GM21825 (cell line): Measurements from ENCODE around the gene NEUROG3.
"Not testable (repeated sequence)": the region's sequence is repeated elsewhere in the genome, so short reads cannot be mapped to it uniquely, and the experiment has no call there.

Source experiments
- ATAC-seq: cut with Tn5 transposase; IDR thresholded peaks from one replicate; pipeline ENCODE4 v1.9.1; 2021; ENCODE audit warnings: mild to moderate bottlenecking, moderate library complexity; ENCODE audit not compliant: unreplicated experiment

The NEUROG3 gene

DNA sequence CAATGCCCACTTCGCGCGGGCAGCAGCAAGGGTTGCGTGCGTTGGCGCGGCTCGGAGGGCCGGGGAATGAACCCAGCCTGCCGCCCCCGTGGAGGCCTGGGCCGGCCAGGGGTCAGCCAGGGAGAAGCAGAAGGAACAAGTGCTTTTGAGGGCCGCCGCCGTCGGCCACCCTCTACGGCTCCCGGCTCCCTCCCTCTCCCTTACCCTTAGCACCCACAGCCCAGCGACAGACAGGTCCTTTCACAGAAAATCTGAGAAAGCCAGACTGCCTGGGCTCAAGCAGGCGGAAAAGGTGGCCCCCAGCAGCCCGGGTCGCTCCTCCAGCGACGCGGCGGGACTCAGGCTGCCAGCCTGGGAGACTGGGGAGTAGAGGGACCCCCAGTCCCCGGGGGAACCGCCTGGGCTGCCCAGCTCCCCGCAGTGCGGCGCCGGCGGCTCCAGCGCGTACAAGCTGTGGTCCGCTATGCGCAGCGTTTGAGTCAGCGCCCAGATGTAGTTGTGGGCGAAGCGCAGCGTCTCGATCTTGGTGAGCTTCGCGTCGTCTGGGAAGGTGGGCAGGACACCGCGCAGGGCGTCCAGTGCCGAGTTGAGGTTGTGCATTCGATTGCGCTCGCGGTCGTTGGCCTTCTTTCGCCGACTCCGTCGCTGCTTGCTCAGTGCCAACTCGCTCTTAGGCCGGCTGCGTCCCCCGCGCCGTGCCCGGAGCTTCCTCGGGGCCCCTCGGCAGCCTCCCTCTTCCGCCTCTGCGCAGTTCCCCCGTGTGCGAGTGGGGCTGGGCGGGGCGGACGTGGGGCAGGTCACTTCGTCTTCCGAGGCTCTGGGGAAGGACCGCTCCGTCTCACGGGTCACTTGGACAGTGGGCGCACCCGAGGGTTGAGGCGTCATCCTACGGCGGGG lies 815 bp downstream of the NEUROG3 start:
- ATAC-seq, result no peak

DNA sequence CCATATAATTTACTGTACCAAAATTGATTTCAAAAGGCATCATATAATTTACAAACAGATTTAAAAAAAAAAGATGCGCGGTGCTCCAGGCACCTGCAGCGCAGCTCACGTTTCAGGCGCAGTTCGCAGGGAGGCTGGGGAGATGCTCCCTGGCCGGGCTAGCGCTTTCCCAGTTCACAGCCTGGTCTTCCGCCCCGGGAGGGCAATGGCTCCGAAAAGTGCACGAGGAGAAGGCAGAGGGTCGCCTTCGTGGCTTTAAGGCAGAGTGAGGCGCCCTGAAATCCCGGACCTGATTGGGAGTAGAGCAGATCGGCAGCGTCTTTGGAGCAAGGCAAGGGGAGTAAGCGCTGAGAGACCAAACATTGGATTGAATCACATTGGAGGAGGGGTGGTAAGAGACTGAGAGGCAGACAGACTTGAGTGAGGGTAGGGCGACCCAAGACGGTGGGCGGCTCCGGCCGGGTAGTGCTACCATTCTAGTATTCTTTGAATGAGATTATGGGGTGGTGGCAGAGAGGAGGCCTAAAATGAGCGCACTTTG lies 1.5 kb downstream of the NEUROG3 start:
- no peak for ATAC-seq

DNA sequence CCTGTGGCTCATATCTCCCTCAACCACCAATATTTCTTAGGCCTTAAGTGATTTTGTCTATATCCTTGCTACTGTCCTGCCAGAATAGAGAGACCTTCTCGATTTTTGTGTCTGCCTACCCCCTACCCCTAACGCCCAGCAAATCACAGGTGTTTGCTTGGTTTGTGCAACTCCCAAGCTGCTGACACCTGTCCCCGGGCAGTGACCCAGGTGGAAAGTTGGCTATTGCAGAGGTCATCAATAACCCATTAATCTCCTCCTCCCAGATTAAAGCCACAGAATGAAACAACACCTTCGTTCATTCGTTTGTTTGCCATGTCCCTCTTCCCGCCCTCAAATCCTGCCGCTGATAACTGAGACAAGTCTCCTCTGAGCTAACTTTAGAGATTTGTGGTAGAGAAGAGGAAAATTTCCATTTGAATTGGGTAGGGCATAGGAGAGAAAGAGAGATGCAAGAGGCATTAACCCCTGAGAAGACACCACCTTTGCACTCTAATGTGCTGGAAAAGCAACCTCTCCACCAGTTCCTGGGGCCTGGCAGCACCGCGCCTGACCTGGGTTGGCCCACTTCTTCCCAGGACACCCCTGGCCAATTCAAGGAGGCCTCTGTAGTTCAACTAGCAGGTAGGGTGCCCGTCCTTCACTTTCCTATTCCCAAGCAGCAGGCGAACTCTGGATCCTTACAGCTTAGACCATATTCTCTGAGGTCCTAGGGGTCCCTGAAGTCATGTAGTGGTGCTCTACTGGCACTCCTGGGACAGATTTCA lies 3.0 kb downstream of the NEUROG3 start:
- no peak for ATAC-seq

DNA sequence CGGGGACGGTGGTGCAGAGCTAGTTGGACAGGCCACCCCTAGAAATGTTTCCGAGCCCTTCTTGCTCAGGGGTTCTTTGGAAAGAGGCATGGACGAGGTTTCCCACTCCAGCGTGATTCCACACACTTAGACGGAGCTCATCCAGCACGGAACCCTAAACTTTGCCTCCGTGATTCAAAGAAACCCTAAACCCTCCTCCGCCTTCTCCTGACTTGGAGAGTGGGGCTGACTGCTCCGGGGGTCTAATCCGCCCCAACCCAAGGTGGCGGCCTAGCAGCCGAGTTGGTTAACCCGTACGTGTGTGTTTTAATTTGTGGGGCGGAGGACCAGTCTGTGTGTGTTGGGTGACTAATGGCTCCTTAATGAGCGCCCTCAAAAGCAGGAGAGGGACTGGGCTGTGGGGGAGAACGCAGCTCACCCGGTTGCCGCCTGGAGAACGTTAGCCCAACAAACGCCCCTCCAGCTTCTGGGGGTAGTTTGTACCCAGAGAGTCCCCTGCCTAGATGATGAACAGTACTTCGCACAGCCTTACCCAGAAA lies 3.8 kb downstream of the NEUROG3 start:
- ATAC-seq, result no peak

DNA sequence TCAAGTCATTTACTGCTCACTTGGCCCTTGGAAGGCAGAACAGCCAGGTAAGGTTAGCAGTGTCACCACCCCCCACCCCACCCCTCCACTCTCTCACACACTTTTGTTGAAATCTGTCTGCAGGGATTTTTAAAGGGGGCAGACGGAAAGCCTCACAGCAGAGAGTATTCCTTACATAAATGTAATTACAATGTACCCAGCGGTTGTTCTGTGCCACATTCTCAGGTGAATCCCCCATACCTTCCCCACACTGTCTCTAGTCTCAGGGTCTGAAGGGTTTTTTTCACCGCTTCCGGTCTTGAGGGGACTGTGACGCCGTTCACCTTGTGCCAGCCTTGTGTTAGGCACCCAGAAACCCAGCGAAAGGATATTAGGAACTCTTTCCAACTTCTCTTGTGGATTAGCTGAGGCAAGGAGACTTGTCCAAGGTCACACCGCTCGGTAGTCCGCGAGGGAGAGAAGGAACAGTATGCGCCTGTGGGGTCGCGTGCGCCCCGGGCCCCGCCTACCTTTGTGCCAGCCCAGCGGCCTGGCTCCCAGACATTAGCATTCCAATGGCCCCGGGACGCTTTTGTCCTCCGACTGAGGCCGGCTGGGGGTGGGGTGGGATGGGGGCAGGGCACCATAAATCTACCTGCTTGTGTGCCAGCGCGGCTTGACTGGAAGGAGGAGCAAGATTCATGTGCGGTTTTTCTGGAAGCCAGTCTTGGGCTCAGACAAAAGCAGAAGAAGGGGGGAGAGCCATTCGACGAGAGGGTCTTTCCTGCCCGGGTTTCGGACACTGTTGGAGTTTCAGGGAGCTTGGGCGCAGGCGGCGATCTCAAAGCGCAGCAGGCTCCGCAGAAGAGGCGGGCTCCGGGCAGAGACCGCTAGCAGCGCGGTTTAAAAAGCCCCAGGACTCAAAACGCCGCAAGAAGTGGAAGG lies 4.5 kb downstream of the NEUROG3 start:
- no peak for ATAC-seq

DNA sequence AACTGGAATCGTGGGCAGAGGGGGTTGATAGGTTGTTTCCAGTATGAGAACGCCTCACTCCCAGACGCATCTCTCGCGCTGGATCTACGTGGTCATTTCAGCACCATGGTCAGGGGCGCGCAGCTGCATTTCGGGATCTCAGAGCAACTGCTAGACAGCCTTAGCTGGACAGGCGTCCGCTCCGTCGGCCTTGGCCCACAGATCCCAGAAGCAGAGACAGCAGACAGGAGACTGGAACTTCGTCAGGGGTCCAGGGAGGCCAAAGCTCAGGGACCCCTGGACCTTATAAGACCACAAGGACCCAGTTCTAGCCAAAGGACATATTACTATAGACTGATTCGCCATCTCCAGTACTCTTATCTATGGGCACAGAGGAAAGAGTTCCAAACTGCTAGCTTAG lies 5.3 kb downstream of the NEUROG3 start:
- no peak for ATAC-seq

DNA sequence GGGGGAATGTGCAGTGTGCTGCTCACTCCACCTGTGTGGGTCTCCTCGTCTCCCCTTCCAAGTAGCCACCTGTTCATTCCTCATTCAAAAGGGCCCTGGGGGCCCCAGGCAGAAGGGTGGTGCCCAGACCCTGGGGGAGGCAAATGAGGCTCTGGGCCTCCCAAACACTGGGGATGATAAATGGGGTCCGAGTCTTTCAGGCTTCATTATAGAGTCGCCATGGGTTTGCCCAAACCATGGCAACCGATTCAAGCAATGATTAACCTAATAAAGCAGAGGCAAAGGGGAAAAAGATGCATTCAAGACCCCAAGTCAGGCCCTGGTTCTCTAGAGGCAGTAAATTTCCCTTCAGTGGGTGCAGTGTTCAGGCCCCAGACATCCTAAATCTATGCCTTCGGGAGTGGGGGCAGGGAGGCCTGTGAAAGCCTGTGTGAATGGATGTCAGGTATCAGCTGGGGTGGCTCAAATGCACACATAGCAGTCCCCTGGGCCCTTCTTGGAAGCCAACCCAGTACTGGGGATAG lies 10.4 kb downstream of the NEUROG3 start:
- ATAC-seq, result no peak

DNA sequence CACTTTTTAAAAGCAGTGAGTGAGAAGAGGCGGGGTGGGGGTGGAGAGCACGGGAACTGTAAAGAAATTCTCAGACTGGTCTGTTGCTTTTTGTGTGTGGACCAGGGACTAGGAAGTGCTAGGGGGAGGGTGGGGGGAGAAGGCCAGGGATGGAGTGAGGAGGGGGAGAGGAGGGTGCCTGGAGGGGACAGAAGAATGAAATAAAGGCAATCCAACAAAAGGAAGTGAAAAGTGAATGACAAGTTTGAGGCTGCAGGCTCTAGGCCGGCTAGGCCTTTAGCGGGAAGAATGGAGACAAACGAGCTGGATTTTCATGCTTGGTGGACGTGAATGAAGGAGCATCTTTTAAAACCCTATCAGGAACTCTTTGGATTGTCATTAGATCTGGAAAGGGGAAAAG lies 13.7 kb downstream of the NEUROG3 start:
- no peak for ATAC-seq

DNA sequence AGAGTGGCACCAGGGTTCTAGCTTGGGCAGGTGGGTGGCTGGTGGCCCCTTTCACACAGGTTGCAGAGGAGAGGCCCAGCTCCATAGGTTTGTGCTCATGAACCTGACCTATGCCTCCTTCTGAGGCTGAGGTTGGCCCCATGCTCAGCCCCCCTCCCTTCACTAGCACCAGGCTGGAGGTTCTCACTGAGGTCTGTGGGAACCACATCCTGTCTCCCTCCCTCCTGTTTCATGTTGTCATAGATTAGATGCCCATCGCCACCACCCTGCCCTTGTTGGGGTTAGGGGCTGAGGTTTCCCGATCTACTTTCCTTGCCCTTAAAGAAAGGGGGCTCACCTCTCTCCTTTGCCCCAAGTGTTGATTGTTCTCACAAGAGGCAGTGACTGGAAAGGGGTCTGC lies 14.7 kb downstream of the NEUROG3 start:
- no peak for ATAC-seq

DNA sequence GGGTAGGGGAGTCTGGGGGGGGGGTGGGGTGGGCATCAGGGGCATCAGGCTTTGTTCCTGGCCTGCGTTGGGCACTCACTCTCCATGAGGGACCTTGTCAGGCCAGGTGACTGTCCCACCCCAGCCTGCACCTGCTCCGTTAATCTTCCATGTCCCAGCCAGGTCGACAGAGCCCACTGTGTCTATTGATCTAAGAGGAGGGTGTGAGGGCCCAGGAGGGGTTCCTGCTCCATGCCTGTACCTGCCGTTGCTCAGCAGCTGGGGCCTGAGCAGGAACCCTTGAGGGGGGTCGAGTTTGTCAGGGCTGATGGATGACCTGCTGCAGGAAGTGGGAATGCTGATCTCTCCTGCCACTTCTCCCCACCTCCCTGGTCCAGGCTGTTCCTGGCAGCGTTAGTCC lies 18.6 kb downstream of the NEUROG3 start:
- no peak for ATAC-seq

DNA sequence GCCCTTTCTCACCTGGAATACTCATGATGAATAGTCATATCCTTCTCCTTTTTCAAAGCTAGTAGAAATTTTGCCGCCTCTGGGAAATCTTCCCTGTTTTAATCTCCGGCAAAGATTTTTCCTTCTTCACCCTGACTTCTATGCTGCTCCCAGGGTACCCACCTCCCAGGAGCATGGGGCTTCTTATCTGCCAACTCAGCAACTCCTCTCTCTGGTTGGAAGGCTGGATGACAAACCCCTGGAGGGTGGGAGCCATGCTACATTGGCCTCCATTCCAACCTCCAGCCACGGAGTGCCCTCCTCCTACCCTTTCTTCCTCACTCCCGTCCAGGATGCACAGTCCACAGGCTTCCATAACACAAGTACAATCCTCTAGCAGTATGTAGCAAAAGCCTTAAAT lies 19.9 kb downstream of the NEUROG3 start:
- ATAC-seq, result no peak

DNA sequence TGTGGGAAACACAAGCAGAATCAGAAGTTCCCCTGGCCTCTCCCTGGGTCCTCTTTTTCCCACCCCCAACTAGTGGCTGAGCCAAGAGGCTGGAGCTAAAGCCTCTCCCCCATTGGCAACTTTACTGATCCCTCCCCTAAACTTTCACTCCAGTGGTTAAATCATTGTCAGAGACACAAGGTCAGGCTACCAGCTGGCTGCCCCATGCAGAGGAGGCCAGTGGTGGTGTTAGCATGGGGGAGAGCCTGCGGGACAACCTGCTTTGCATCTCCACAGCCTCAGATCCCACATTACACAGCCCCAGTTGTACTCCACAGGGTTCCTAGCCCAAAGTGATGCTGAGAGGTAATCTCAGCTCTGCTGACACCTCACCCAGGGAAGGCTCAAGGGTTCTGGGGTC lies 21.0 kb downstream of the NEUROG3 start:
- no peak for ATAC-seq

DNA sequence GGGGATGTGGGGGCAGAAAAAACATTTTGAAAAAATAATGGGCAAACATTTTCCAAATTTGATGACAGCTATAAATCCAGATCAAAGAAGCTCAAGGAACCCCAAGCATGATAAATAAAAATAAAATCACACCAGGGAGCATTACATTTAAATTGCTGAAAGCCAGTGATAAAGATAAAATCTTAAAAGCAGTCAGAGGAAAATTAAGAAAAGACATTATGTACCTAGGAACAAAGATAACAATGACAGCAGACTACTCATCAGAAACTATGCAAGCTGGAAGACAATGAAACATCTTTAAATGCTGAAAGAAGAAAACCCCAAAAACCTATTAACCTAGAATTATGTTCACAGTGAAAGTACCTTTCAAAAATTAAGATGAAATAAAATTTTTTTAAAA lies 23.3 kb downstream of the NEUROG3 start:
- ATAC-seq, result no peak

DNA sequence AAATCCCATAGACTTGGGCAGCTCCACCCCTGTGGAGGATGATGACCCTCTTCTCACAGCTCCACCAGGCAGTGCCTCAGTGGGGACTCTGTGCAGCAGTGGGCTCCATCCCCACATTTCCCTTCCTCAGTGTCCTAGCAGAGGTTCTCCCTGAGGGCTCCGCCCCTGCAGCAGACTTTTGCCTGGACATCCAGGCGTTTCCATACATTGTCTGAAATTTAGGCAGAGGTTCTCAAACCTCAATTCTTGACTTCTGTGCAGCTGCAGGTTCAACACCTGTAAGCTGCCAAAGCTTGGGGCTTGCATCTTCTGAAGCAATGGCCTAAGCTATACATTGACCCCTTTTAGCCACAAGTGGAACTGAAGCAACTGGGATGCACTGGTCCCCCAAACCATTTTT lies 31.8 kb downstream of the NEUROG3 start:
- no peak for ATAC-seq

DNA sequence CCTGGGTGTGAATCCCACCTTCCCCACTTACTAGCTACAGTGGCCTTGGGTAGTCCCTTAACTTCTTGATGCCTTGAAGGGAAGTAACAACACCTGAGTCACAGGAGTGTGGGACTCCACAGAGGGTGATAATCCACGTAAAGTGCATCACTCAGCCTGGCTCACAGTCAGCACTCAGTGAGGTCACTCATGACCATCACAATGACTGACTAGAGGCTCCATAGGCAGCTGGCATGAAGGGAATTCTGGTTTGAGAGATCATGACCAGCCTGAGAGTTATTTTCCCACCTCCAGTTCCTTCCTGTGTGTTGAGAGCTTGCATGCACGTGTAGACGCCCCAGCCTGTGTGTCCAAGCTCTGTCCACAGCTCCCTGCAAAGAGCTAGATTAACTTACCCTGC lies 34.8 kb downstream of the NEUROG3 start:
- ATAC-seq, result no peak

DNA sequence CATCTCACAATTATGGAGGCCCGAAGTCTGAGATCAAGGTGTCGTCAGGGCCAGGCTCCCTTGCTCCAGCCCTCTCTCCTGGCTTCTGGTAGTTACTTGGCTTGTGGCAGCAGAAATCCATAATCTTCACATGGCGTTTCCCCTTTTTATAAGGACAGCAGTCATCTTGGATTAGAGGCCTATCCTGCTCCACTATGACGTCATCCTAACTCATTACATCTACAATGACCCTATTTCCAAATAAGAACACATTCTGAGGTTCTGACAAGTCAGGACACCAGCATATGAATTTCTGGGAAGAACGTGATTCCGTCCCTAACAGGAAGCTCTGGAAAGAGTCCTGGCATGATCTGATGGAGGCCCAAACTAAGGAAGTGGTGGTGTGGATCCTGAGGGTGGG lies 35.8 kb downstream of the NEUROG3 start:
- no peak for ATAC-seq

DNA sequence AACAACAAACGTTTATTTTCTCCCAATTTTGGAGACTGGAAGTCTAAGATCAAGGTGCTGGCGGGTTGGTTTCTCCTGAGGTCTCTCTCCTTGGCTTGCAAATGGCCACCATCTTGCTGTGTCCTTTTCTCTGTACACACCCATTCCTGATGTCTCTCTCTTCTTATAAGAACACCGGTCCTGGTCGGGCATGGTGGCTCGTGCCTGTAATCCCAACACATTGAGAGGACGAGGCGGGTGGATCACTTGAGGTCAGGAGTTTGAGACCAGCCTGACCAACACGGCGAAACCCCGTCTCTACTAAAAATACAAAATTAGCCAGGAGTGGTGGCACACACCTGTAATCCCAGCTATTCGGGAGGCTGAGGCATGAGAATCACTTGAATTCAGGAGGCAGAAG lies 36.7 kb downstream of the NEUROG3 start:
- ATAC-seq, result not testable (repeated sequence)

DNA sequence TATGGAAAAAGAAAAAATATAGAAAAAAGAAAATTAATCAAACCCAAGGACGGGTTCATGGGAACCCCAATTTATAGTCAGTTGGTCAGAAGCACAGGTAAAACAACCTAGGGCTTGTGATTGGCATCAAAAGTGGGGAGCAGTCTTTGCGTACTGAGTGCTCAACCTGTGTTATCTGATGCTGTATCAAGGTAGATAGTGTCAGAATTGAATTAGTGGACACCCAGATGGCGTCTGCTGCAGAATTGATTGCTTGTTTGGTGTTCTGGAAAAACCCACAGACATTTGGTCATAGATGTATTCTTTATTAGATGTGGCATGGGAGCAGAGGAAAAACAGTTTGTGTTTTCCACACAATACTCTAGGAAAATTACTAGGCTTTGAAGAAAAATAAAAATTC lies 39.6 kb downstream of the NEUROG3 start:
- ATAC-seq, result no peak

DNA sequence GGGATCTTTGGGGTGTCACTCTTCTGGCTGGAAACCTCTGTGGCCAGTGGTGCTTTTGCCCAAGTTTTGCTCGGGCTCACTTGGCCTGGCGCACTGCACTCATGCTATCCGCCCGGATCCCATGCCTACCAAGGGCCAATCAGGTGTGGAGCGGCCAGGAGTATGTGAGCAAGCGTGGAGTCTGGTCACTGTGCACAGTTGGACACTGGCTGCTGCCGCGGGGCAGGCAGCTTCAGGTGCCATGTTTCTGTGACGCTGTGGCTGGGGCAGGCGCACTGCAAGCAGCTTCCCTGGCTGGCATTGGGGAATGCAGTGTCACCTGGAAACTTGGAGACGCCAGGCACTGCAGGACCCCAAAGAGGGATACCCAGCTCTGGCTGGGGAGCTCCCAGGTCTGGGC lies 45.3 kb downstream of the NEUROG3 start:
- no peak for ATAC-seq
